Amniotic epithelial cell (primary cell): ENCODE measurements around the gene BTG2.

ENCODE experiments used
- DNase-seq: peaks from one replicate; pipeline ENCODE4 v3.0.0-alpha.2; 2010; ENCODE audit warnings: low read depth

The BTG2 gene

GRCh38 chr1:203276916-203277545, 28.3 kb upstream of the BTG2 start:
- no peak for DNase-seq

- peak; percentile 80 for DNase-seq
Observed at GRCh38 chr1:203278082-203278884, 27.0 kb upstream of the BTG2 start.

- DNase-seq, result peak; percentile 50
Observed at GRCh38 chr1:203278885-203279406, 26.4 kb upstream of the BTG2 start.

GRCh38 chr1:203280061-203280460, 25.3 kb upstream of the BTG2 start:
- DNase-seq, result no peak

GRCh38 chr1:203281033-203281432, 24.3 kb upstream of the BTG2 start:
- no peak for DNase-seq

- no peak for DNase-seq
Observed at GRCh38 chr1:203281851-203282661, 23.3 kb upstream of the BTG2 start.

- DNase-seq, result no peak
Observed at GRCh38 chr1:203282720-203283542, 22.4 kb upstream of the BTG2 start.

GRCh38 chr1:203283597-203283996, 21.7 kb upstream of the BTG2 start:
- DNase-seq, result no peak

- no peak for DNase-seq
Observed at GRCh38 chr1:203284411-203285123, 20.8 kb upstream of the BTG2 start.

- peak; percentile 25 for DNase-seq
Observed at GRCh38 chr1:203286161-203286984, 18.9 kb upstream of the BTG2 start.

- DNase-seq, result no peak
Observed at GRCh38 chr1:203287109-203287893, 18.0 kb upstream of the BTG2 start.

- DNase-seq, result no peak
Observed at GRCh38 chr1:203287898-203288297, 17.4 kb upstream of the BTG2 start.

GRCh38 chr1:203288400-203288799, 16.9 kb upstream of the BTG2 start:
- no peak for DNase-seq

GRCh38 chr1:203289281-203289981, 15.9 kb upstream of the BTG2 start:
- DNase-seq, result no peak

- no peak for DNase-seq
Observed at GRCh38 chr1:203289982-203290260, 15.4 kb upstream of the BTG2 start.

- DNase-seq, result peak; percentile 71
Observed at GRCh38 chr1:203290261-203291089, 14.8 kb upstream of the BTG2 start.

GRCh38 chr1:203291201-203292096, 13.9 kb upstream of the BTG2 start:
- DNase-seq, result peak; percentile 58
